ENCODE results near the gene ZNF445.
"Not testable (repeated sequence)": the region's sequence is repeated elsewhere in the genome, so short reads cannot be mapped to it uniquely, and the experiment has no call there.

Gene ZNF445

GRCh38 chr3:44474886-44475285 lies 2.6 kb downstream of the ZNF445 start:
- not testable (repeated sequence) for DNase-seq

DNA sequence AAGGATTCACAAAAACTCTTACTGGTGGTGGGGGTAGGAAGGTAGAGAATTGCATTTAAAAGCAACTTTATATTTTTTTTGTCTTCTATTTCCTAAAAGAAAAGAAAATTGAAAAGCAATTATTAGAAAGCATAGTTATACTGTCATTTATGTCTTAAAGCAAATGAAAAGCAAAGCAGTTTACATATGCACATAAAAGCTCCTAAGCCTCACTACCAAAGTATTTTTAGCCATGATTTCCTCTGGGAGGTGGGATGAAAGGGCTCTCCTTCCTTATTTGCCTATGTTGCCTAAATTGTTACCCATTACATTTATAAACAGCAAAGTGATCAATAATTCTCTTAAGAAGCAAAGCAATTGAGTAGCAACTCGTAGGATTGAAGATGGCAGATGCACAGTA lies 7.0 kb downstream of the ZNF445 start:
- no peak for DNase-seq

DNA sequence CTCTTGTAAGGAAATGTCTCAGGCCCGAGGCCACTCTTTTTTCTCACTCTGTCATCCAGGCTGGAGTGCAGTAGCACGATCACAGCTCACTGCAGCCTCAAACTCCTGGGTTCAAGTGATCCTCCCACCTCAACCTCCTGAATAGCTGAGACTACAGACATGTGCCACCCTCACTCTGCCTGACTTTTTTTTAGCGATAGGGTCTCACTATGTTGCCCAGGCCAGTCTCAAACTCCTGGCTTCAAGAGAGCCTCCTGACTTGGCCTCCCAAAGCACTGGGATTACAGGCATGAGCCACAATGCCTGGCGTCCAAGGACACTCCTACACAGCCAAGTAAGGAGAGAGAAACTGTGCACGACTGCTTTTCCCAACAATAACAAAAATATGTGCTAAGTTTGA lies 7.6 kb downstream of the ZNF445 start:
- DNase-seq = no peak

DNA sequence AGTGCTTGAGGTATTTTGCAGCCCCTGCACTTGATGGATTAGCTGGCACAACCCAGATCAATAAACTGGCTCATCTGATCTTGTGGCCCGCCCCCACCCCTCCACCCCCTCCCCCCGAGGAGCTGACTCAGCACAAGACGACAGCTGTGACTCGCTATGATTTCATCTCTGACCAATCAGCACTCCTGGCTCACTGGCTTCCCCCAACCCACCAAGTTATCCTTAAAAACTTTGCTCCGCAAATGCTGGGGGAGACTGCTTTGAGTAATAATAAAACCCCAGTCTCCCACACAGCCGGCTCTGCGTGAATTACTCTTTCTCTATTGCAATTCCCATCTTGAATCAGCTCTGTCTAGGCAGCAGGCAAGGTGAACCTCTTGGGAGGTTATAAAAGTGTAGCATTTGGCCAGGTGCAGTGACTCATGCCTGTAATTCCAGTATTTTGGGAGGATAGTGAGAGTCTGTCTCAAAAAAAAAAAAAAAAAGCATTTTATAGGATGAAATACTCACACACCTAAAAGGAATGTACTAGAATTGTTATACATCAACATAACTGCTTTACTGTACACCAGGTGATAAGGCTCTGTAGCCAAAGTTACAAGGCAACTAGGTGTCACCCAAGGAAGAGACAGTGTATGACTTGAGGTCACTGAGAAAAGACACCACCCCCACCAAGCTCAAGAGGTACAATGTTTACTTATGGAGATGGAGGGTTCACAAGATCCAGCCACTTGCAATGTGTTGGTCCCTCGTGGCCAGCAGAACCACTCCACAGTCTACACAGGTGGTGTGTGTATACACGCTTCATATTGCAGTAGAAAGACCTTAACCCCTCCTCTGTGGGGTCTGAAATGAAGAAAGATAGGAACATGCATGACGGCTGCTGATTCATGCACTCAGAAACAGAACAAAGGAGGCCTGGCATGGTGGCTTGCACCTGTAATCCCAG lies 8.6 kb downstream of the ZNF445 start:
- no peak for DNase-seq

- not testable (repeated sequence) for DNase-seq
Measured at GRCh38 chr3:44468099-44468537, 9.4 kb downstream of the ZNF445 start.

GRCh38 chr3:44467241-44467640 lies 10.2 kb downstream of the ZNF445 start:
- no peak for DNase-seq

GRCh38 chr3:44464920-44465319 lies 12.6 kb downstream of the ZNF445 start:
- DNase-seq = not testable (repeated sequence)

DNA sequence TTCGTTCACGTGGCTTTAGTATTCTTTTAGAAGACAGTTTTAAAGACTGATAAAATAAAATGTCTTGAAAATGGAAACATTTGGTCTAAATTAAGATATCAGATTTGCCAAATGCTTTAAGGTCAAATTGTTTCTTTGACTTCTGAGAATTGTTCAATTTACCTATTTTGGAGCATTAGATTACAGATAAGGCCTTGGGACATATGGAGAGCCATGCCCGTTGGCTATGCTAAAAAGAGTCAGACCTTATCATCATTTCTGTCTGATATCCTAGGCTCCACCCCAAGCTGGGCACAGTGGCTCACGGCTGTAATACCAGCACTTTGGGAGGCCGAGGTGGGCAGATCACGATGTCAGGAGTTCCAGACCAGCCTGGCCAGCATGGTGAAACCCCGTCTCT lies 13.0 kb downstream of the ZNF445 start:
- no peak for DNase-seq

GRCh38 chr3:44460050-44460449 lies 17.4 kb downstream of the ZNF445 start:
- DNase-seq = not testable (repeated sequence)

- DNase-seq = no peak
Measured at GRCh38 chr3:44455318-44455717, 22.2 kb downstream of the ZNF445 start.

- no peak for DNase-seq
Measured at GRCh38 chr3:44454258-44454657, 23.2 kb downstream of the ZNF445 start.

- DNase-seq = no peak
Measured at GRCh38 chr3:44451441-44451840, 26.0 kb downstream of the ZNF445 start.

GRCh38 chr3:44446929-44447328 lies 30.5 kb downstream of the ZNF445 start:
- DNase-seq = no peak

DNA sequence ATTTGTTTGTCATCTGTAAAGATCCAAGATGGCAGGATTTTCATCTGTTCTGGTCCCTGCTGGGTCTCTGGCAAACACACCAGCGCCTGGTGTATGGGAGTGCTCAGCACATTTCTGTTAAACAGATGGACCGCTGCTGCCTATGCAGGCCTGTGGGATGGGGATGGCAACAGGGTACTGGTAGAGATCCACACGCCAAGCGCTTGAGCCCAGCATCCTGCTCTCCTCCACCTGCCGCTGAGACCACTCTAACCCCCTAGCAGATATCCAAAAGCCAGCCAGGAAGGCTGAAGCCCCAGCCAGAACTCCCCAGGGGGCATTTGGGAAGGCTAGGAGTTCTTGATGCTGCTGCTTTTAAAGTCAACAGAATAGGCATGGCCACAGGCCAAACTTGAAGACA lies 31.7 kb downstream of the ZNF445 start:
- DNase-seq = no peak

GRCh38 chr3:44444896-44445691 lies 32.4 kb downstream of the ZNF445 start:
- no peak for DNase-seq

DNA sequence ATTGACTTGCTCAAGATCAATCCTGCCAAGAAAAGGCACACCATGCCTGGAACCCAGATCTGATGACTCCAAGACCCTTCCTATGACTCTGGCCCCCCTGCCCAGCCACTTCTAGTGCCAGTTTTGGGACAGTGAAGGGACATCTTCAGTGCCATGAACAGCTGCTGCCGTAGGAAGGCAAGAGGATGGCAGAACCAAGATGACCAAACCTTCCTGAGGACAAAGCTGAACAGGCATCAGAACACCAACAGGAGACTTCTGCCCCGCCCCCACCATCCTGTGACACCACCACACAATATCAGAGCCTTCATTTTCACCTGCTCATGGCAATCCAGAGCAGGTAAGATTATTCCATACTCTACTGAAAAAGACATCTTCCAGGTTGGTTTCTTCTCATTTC lies 33.0 kb downstream of the ZNF445 start:
- DNase-seq = no peak

- DNase-seq = no peak
Measured at GRCh38 chr3:44442596-44443309, 34.7 kb downstream of the ZNF445 start.

- peak in 2 of 4 experiments; percentile 5 to 14 for DNase-seq
Measured at GRCh38 chr3:44439499-44440295, 37.8 kb downstream of the ZNF445 start.

- DNase-seq = no peak
Measured at GRCh38 chr3:44437800-44438199, 39.7 kb downstream of the ZNF445 start.

DNA sequence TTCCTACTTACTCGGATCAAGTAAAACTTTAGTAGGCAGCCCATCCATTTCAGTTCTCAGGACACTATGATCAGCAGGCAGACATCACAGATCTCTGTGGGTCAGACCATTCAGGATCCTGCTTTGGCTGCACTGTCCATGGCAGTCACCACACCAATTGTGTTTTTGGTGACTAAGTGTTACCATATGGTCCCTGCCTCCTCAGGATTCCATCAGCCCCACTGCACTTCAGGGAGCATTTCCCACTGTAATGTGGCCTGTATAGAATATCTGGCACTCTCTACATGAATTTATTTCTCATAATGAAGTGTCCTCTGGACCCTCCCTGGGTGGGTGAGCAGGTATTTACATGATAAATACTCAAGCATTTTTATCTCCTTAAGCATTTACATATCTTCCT lies 41.3 kb downstream of the ZNF445 start:
- DNase-seq = no peak

GRCh38 chr3:44434834-44435510 lies 42.5 kb downstream of the ZNF445 start:
- DNase-seq = no peak

- no peak for DNase-seq
Measured at GRCh38 chr3:44430466-44430865, 47.0 kb downstream of the ZNF445 start.

Data from activated naive CD4-positive, alpha-beta T cell (primary cell).